ENCODE measurements around the gene BAD. TPM values are rescaled to one million over a fixed set of nuclear protein-coding genes. Genes with fewer than 3 reads are reported as not detected.

Gene BAD
- total and polyA plus RNA-seq, 2 experiments from 2014 or later = 52.0 to 122 TPM

GRCh38 chr11:64224891-64225607 lies 59.4 kb downstream of the BAD start:
- H3K79me2 ChIP-seq = peaks cover 25% of the 10 kb centered on the region
- no peaks in the 10 kb centered on the region for H3K27me3 ChIP-seq
- peak overlapping the region; percentile 94 for H3K4me2 ChIP-seq
- H3K9me3 ChIP-seq (ENCODE audit: low read depth) = no peaks in the 10 kb centered on the region
- H3K27ac ChIP-seq = peak overlapping the region; percentile 76
- H3K4me3 ChIP-seq = peak overlapping the region; percentile 66
- TF ChIP-seq EZH2phosphoT487 (IDR thresholded peaks at IDR 0.05; ENCODE audit: low read depth, severe bottlenecking, unreplicated experiment) (no peak), EZH2 (IDR thresholded peaks at IDR 0.05; ENCODE audit: borderline replicate concordance) (no peak)
- no peaks in the 10 kb centered on the region for H4K20me1 ChIP-seq (ENCODE audit: insufficient read depth, poor library complexity, severe bottlenecking)
- no peaks in the 10 kb centered on the region for H3K9me2 ChIP-seq (replicated peaks; ENCODE audit: insufficient read depth)
- no peaks in the 10 kb centered on the region for H3K36me3 ChIP-seq (replicated peaks; ENCODE audit: insufficient read depth, low read depth)
- H2AFZ ChIP-seq = no peak overlapping the region
- no peak for DNase-seq (ENCODE audit: low spot score)
- 70% methylated on average over 22 of the region's 22 CpGs for WGBS (ENCODE audit: low lambda C conversion rate, missing lambda C conversion rate)
- H3K4me1 ChIP-seq (ENCODE audit: insufficient read depth) = peaks cover 22% of the 10 kb centered on the region

- H3K9me3 ChIP-seq (ENCODE audit: low read depth) = no peaks in the 10 kb centered on the region
- TF ChIP-seq CTCF (IDR thresholded peaks at IDR 0.05; ENCODE audit: poor library complexity) (no peak), EZH2phosphoT487 (IDR thresholded peaks at IDR 0.05; ENCODE audit: low read depth, severe bottlenecking, unreplicated experiment) (no peak), EZH2 (IDR thresholded peaks at IDR 0.05; ENCODE audit: borderline replicate concordance) (no peak)
- H3K36me3 ChIP-seq (replicated peaks; ENCODE audit: insufficient read depth, low read depth) = no peaks in the 10 kb centered on the region
- no peak overlapping the region for H3K4me3 ChIP-seq
- no peaks in the 10 kb centered on the region for H4K20me1 ChIP-seq (ENCODE audit: insufficient read depth, poor library complexity, severe bottlenecking)
- peaks cover 25% of the 10 kb centered on the region for H3K79me2 ChIP-seq
- no peaks in the 10 kb centered on the region for H3K9me2 ChIP-seq (replicated peaks; ENCODE audit: insufficient read depth)
- no peak for DNase-seq (ENCODE audit: low spot score)
- 92% methylated on average over 17 of the region's 17 CpGs for WGBS (ENCODE audit: low lambda C conversion rate, missing lambda C conversion rate)
- H3K27me3 ChIP-seq = no peaks in the 10 kb centered on the region
- peak overlapping the region; percentile 94 for H3K4me2 ChIP-seq
- H2AFZ ChIP-seq = no peak overlapping the region
- no peak overlapping the region for H3K27ac ChIP-seq
- H3K4me1 ChIP-seq (ENCODE audit: insufficient read depth) = peaks cover 18% of the 10 kb centered on the region
Measured at GRCh38 chr11:64224151-64224890, 60.1 kb downstream of the BAD start.

- Histone ChIP-seq H3K27ac (no peak overlapping the region), H3K9me3 (ENCODE audit: low read depth) (no peaks in the 10 kb centered on the region), H3K4me3 (no peak overlapping the region), H4K20me1 (ENCODE audit: insufficient read depth, poor library complexity, severe bottlenecking) (no peaks in the 10 kb centered on the region), H3K79me2 (peaks cover 24% of the 10 kb centered on the region), H3K4me1 (ENCODE audit: insufficient read depth) (peaks cover 18% of the 10 kb centered on the region), H3K27me3 (no peaks in the 10 kb centered on the region), H2AFZ (no peak overlapping the region), H3K4me2 (no peak overlapping the region), H3K36me3 (replicated peaks; ENCODE audit: insufficient read depth, low read depth) (no peaks in the 10 kb centered on the region), H3K9me2 (replicated peaks; ENCODE audit: insufficient read depth) (no peaks in the 10 kb centered on the region)
- 95% methylated on average over 24 of the region's 24 CpGs for WGBS (ENCODE audit: low lambda C conversion rate, missing lambda C conversion rate)
- no peak for TF ChIP-seq EZH2 (IDR thresholded peaks at IDR 0.05; ENCODE audit: borderline replicate concordance)
- no peak for TF ChIP-seq EZH2phosphoT487 (IDR thresholded peaks at IDR 0.05; ENCODE audit: low read depth, severe bottlenecking, unreplicated experiment)
- TF ChIP-seq CTCF (IDR thresholded peaks at IDR 0.05; ENCODE audit: poor library complexity) = no peak
- no peak for DNase-seq (ENCODE audit: low spot score)
Measured at GRCh38 chr11:64223001-64223651, 61.3 kb downstream of the BAD start.

GRCh38 chr11:64222651-64223000 lies 61.8 kb downstream of the BAD start:
- no peak overlapping the region for H3K27ac ChIP-seq
- peaks cover 18% of the 10 kb centered on the region for H3K4me1 ChIP-seq (ENCODE audit: insufficient read depth)
- H3K79me2 ChIP-seq = peaks cover 21% of the 10 kb centered on the region
- no peak overlapping the region for H3K4me3 ChIP-seq
- H3K9me3 ChIP-seq (ENCODE audit: low read depth) = no peaks in the 10 kb centered on the region
- no peaks in the 10 kb centered on the region for H3K27me3 ChIP-seq
- H3K4me2 ChIP-seq = no peak overlapping the region
- H3K36me3 ChIP-seq (replicated peaks; ENCODE audit: insufficient read depth, low read depth) = no peaks in the 10 kb centered on the region
- no peaks in the 10 kb centered on the region for H4K20me1 ChIP-seq (ENCODE audit: insufficient read depth, poor library complexity, severe bottlenecking)
- WGBS (ENCODE audit: low lambda C conversion rate, missing lambda C conversion rate) = 89% methylated on average over 9 of the region's 9 CpGs
- no peak overlapping the region for H2AFZ ChIP-seq
- no peak for DNase-seq (ENCODE audit: low spot score)
- no peaks in the 10 kb centered on the region for H3K9me2 ChIP-seq (replicated peaks; ENCODE audit: insufficient read depth)
- TF ChIP-seq EZH2 (IDR thresholded peaks at IDR 0.05; ENCODE audit: borderline replicate concordance) (no peak), CTCF (IDR thresholded peaks at IDR 0.05; ENCODE audit: poor library complexity) (no peak), EZH2phosphoT487 (IDR thresholded peaks at IDR 0.05; ENCODE audit: low read depth, severe bottlenecking, unreplicated experiment) (no peak)

Measured in hepatocyte (in vitro differentiated cells).